IPS-NIHi7 (cell line): ENCODE data around the gene FILIP1.
A peak's percentile ranks its signal among the peaks of the same experiment; 100 is the strongest.

Experiments
- DNase-seq: peaks from one replicate; pipeline ENCODE4 v3.0.0; 2012; ENCODE audit warnings: mixed read lengths; ENCODE audit errors: extremely low spot score

Gene FILIP1

DNA sequence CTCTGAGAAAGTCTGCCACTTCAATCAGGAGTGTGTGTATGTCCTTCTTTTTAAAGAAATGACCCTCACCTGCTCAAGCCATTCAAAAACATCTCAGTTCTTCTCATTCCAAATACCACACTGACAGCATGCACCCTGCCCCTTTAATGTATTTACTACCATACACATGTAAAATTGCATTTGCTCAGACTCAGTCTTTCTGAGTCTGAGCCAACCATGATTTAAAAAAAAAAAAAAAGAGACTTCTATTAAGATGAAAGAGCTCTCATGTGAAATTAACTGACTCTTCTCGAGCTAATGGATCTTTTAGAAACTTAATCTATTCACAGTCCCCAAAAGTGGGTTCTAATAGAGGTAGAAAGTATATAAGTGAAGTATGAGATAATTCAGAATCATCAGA lies 1.4 kb upstream of the FILIP1 start:
- no peak for DNase-seq

DNA sequence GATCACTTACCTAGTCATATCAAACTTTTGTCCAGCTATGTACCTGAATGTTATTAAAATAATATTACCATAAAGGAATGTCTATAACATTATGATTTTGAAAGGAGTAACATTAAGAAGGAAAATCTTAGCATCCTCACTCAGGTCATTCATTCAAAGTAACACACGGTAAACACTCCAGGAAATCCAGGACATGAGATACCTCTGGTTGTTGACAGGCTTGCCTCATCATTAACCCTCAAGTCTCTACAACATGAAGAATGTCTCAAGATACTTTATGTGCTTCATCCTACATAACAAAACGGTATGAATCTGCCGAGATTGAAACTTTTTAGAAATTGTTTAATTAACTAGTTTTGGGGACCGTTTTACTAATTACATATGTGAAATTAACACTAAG lies 690 bp upstream of the FILIP1 start:
- DNase-seq = no peak

DNA sequence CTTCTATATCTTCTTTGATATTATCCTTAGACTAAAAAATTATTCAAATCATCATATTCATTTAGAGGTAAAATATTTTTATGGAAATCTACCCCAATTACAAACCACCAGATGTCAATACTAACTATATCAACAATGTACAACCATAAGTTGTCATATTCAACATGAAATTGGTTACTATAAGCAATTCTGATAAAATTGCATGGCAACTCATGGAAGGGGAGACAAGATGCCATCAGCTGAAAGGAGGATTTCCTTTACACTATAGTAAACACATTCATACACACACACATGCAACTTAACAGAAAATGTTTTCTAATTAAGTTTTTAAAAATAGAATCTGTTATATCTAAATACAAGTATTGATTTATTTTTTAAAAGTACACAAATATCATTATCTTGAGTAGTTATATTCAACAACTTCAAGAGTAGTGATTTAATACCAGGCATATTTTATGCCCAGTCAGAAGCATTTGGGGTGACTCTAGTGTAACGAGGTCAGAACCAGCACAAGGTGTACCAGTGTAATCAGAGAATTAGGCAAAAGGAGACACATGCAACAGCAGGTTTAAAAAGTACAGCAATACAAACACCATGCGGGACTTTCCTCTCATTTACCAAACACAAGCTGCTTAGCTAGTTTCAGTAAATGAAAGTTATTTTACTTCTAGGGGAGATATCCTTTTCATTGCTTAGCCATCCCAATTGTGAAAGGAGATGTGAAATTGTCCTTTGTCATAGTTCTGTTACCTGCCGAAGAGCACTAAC lies 1.0 kb downstream of the FILIP1 start:
- no peak for DNase-seq

DNA sequence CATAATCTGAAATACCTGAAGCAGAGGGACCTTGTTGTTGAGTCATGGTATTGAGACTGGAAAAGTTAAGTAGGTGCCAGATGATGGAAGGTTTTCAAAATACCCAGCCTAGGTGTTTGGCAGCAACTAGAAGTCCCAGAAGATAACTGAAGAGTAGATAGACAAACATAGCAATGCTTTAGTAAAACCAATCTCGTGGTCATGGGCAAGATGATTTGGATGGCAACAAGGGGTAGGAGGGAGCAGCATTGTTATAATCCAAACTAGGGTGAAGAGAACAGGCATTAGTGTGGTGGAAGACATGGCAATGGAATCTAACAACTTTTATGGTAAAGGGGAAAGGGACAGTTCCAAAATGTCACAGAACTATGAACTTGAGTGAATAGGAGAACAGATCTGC lies 2.3 kb downstream of the FILIP1 start:
- no peak for DNase-seq

DNA sequence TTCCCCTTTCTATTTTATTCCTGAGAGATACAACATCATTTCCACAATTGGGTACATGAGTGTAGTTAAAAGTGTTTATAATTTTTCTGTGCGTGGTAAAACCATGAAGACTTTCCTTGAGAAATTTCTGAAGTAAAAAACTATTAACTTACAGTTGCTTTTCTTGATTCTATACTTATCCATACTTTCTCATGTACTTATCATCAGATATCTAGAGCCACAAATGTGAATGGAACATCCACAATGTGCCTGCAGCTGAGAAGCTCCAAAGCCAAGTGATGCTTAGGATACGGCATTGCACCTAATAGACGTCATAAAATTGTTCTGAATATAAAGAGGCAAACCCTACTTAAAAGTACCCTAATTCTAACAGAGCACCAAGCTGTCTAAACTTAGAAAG lies 2.9 kb downstream of the FILIP1 start:
- DNase-seq = no peak

DNA sequence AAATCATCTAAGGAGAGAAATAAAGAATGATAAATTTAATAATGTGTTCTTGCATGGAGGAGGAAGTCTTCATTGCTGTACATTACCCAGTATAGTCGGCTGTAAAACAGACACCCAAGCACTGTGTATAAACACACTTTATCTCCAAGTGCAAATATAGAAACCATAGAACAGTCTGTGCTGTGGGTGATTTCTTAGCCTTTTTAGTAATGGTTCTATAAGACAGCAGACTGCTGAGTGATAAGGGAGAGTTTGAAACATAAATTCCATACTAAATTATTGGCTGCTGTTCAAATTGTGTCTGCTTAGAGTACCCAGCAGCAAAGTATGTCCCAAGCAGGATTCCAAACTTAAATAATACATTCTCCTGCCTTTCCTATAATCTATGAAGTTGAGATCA lies 4.6 kb downstream of the FILIP1 start:
- DNase-seq = no peak

DNA sequence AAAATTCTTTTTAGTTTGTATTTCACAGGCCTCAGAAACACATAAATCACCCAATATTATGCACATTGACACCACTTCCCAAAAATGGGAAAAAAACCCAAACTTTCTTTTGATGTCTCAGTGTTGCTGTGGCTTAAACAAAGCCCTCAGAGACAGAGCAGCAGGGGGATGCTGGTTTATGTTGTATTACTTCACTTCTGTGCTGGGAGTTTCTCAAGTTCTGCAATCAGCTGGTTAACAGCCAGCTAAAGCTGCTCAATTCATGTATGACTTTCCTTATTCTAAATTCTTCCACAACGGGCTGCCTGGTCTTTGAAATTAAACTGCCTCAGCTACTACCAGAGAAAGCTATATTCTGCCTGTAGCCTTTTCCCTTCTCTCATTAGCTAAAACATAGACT lies 5.6 kb downstream of the FILIP1 start:
- no peak for DNase-seq

DNA sequence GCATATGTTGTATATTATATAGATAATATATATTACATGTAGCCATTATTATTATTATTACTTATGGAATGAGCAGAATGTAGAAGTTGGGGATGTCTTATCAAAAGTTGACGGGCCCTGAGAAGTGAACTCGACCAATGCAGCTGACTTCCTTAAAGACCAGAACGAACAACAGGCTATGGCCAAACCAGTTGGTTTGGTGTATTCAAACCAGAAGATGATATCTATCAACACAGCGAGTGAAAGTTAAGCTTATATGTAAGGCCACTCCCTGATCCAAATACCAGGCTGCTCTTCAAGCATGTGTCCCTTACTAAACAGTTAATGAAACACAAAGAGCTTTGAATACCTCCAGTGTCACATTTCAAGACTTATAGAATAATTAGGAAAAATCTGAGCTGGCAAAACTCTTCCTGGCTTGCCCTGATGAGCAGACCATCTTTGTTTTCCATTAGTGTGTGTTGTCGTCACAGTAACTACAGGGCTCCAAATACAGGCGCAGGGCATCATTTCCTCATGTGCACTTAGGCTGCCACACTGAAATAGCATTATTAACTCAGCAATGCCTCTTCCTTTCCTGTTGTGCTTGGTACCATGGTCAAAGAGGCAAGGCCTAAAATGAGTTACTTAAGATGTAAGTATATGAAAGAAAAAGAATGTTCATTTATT lies 6.6 kb downstream of the FILIP1 start:
- DNase-seq = no peak

DNA sequence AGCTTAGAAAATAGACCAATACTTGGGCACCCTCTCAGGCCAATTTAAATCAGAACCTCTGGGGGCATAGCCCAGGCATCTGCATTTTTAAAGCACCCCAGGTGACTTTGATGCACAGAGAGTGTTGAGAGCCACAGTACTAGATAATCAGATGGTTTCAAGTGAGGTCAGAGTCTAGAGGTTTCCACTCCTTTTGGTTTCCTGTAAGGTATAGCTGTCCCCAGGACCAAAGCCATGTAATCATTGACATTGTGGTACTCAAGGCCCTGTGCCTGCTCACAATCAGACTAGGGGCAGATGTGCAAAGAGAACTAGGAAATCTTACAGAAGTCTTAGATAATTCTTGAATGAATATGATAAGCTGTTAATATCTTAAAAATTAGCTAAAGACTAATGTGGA lies 9.1 kb downstream of the FILIP1 start:
- no peak for DNase-seq

DNA sequence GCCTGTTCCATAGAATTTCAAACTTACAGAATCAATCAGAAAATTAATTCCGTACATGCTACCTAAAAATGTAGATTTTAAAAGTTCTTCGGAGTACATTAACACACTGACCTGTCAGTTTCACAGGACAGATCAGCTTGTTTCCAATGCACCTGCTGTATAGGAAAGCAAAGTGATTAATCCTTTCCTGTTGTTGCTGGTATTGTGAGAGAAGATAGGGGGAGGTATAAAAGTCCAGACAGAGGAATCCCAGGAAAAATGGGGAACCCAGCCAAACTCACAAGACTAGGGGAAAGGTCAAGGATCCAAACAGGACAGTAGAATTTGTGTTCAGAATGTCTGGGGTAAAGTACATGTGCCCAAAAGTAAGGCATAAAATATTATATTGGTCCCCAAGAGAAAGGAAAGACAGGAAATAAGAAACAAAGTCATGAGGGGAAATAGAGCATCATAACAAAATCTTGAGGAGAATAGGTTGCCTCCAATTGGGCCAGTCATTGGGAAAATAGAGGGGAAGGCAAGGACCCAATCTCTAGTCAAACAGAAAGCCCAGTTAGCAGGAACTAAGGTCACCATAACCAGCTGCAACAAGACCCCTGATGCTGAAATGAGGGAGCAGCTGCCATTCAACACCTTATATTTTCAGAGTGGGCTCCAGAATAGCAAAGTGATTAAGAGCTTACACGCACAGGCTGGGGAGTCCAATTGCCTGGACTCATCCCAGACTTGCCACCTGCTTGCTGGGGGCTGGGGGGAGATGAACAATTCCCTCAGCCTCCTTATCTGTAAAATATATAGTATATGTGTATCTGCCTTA lies 10.3 kb downstream of the FILIP1 start:
- no peak for DNase-seq

DNA sequence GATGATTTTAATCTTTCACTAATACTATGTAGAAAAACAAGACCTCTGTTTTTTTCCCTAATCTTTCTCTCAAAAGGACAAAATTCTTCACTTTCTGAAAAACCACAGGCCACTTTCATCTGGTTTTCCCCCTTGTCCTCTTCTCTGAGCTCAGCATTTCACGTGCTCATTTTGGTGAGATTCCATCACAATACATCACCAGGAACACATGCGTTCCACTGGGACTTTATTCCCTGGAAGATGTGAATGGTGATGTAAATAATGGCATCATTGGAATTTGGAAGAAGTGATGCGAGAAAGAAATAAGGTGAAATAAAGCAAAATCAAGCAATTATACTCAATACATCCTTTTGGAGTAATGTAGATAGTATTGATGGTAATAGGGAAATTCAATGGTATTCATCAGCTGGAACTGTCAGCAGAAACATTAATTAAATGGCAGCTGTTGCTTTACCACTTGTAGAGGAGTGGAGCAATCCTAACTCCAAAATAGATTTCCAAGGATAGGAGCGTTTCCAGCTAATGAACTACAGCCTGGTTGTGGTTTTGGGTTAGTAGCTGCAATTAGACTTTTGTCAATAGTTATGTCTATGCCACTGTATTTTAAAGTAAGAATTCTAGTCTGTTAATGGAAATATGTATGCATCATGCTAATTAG lies 11.5 kb downstream of the FILIP1 start:
- DNase-seq = no peak

DNA sequence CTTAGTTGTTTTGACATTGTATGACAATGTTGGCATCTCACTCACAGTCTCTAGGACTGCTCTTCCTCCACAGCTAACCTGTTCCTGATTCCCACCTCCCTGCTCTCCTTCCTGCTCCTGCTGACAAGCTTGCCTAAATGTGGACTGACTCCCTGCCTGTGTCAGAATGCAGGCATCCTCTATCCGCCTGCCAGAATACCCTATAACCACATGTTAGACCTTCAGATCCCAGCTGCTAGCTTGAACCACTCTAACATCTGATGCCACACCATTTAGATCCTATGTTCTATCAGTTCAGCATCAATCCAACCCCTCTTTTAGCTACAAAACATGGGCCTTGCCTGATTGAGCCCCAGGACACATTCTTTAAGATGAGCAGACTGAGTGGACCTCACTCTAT lies 12.2 kb downstream of the FILIP1 start:
- DNase-seq = peak; percentile 47

DNA sequence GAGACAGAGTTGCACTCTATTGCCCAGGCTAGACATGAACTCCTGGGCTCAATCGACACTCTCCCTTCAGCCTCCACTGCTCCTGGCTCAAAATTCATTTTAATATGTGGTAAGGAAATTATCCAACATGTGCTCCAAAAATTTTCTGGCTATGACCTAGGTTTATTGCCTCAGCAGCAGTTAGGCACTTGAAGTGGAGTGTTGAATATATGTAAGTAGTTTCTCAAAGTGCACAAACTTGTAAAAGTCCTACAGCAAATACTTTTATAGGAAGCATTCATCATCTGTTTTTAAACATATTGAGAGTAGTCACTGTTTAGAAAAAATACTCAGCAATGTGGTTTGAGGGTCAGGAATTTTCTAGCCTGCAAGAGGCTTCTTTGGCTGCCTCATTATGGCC lies 13.2 kb downstream of the FILIP1 start:
- DNase-seq = no peak

DNA sequence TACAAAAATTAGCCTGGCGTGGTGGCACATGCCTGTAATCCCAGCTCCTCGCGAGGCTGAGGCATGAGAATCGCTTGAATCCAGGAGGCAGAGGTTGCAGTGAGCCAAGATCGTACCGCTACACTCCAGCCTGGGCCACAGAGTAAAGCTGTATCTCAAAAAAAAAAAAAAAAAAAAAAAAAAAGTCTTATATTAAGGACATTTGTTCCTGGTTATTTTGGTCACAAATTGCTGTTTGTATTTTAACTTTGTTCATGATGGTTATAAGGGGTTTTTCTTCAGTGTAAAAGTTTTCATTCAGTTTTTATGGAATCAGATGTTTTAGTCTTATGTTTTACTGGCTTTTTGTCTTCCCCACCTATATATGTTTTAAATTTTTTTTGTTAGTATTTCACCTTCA lies 13.9 kb downstream of the FILIP1 start:
- DNase-seq = no peak

DNA sequence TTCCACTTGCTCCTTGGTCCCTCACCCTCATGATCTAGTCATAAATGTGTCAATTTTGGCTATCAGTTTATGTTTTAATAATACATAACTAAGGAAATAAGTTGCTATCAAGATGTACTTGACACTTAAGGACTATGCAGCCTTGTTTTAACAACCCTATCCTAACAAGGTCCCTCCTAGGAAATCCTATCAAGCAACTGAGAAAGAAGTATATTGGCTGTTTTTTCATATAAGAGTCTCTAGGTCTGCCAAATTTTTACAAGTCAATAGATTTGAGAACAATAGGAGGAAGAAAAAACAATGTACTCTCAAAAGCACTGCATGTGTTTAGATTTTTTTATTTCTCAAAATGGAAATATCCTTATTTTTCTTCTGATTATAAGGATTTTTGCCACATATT lies 14.7 kb downstream of the FILIP1 start:
- DNase-seq = no peak

DNA sequence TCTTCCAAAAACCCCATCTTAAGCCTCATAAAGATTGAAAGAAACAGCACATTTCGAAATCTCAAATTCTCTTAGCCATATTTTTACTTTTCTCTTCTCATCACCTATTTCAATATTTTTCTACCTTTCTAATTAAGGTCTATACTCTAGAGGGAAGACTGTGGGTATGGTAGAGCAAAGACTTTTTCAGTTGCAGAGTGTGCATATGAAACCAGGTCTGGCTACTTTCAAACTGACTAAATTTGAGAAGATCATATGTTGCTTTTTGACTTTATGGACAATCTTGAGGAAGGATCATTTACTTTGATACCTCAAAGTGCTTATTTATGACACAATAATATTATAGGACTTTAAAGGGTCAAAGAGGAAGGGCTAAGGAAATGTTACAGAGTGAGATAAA lies 20.7 kb downstream of the FILIP1 start:
- no peak for DNase-seq

DNA sequence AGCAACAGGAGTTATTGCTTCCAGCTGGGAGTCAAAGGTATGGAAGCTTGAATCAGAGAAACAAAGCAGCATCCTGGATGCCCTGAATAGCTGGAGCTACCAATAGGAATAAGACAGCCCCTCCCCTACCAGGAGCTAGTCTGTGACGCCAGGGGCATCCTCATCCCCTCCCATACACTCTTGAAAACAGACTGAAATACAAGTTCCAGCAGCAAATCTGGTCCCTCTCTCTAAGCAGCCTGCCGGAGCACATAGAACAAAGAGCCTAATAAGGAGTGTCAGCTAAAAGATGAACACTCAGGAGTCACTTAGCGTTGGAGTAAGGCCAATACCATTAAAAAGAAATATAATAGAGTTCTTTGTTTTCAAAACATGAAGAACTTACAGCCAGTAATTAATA lies 25.6 kb downstream of the FILIP1 start:
- peak; percentile 44 for DNase-seq

DNA sequence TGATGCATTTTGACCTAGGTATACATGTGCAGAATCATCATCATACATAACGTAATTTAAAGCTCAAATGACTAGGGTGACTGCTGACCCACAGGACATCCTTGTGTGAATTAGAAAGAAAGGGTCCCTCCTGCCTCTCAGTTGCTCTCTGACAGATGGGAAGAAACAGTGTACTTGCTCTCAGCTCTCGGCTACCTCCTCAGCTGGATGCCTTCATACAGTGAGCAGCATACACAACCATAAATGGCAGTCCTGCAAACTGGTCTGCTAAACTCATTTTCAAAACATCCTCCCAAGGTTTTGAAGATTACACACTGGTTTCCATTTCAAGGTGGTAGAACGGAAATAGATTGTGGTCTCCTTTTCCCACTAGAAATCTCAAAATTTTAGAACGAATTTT lies 26.3 kb downstream of the FILIP1 start:
- no peak for DNase-seq

DNA sequence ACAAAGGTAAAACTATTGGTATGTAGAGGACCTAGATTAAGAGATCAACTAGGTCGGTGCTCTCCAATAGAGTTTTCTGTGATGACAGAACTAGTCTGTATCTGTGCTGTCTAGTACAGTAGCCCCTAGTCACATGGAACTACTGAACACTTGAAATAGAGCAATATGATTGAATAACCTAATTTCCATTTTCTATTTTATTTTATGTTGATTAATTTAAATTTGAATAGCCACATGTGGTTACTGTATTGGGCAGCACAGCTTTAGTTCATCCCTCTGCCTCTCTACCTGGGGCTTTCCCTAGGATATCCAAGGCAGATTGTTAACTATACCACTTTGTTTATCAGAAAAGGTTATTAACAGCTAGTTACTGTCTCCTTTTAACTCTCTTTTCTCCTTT lies 27.0 kb downstream of the FILIP1 start:
- DNase-seq = no peak

DNA sequence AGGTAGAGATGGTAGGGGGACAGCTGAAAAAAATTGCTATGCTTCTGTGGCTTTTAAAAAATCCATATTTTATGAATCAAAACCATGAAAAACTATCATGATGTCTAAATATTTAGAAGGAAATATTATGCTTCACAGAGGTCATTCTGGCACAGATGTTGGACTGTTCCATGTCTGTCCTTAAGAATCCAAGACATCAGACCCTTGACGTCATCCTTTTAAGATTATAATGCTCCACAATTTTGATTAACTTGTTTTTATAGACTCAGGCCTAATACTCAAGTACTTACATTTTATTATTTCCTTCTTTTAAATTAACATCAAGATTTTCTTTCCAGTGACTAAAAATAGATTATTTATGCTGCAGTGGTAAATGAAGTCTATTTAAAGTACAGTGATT lies 29.7 kb downstream of the FILIP1 start:
- DNase-seq = no peak

DNA sequence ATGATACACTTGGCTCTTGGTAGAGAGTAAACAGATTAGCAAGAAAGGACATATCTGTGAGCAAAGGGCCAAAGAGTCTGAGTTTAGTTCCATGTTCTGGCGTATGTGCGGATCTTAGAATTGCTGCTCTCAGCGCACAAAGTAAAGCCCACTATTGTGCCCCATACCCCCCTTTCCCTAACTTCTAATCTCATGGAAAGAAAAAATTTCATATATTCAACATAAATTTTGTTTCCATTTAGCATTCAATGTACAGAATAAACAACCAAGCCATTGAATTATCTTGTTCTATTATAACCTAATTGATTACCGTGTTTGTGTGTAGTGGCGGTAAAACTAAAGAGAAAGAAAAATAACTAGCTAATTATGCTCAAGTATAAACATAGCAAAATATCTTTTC lies 30.5 kb downstream of the FILIP1 start:
- DNase-seq = no peak

DNA sequence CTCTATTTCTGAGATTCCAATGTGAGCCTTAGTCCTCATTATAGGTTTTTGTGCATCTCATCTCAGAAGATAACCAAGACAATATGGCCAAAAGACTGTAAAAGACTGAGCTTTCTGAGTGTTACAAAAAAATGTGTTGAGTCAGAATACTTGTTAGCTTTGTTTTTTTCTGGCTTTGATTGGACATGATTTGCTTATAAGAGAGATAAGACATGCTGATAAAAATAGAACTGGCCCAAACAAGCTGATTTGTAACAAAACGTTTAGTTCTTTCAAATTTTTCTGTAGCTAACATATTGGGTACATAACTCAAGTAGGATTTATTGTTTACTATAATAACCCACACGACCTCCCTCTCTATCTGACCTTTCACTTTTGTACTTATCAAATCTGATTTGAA lies 32.9 kb downstream of the FILIP1 start:
- no peak for DNase-seq
